Trophoblast cell (in vitro differentiated cells and primary cell): Measurements from ENCODE around the gene CACNA1C.

Experiments used
- DNase-seq, 2 donors: peaks; one replicate each; pipeline ENCODE4 v3.0.0-alpha.2; 2016
- H2AFZ ChIP-seq: 2 replicates; pipeline ENCODE4 v1.6.1; 2013; ENCODE audit warnings: low read length, moderate library complexity, mild to moderate bottlenecking; ENCODE audit not compliant: insufficient read depth, poor library complexity
- H2AK5ac ChIP-seq: 2 replicates; pipeline ENCODE4 v1.6.1; 2013; ENCODE audit warnings: mild to moderate bottlenecking, low read length
- H2BK120ac ChIP-seq: 2 replicates; pipeline ENCODE4 v1.6.1; 2013; ENCODE audit warnings: low read length, mild to moderate bottlenecking, moderate library complexity; ENCODE audit not compliant: insufficient read depth, poor library complexity
- H2BK12ac ChIP-seq: 2 replicates; pipeline ENCODE4 v1.6.1; 2013; ENCODE audit warnings: mild to moderate bottlenecking, low read length, moderate library complexity
- H2BK5ac ChIP-seq: 2 replicates; pipeline ENCODE4 v1.6.1; 2013; ENCODE audit warnings: low read length, low read depth, moderate library complexity, mild to moderate bottlenecking; ENCODE audit not compliant: poor library complexity
- H3K14ac ChIP-seq: 2 replicates; pipeline ENCODE4 v1.6.1; 2013; ENCODE audit warnings: mild to moderate bottlenecking, low read length
- H3K18ac ChIP-seq: 2 replicates; pipeline ENCODE4 v1.6.1; 2013; ENCODE audit warnings: mild to moderate bottlenecking, low read length
- H3K23ac ChIP-seq: 2 replicates; pipeline ENCODE4 v1.6.1; 2013; ENCODE audit warnings: low read length
- H3K27ac ChIP-seq: 2 replicates; pipeline ENCODE4 v1.5.1; 2013; ENCODE audit warnings: low read depth, mild to moderate bottlenecking, inconsistent platforms, low read length, moderate library complexity
- H3K27me3 ChIP-seq: 2 replicates; pipeline ENCODE4 v1.6.1; 2013; ENCODE audit warnings: inconsistent platforms, mild to moderate bottlenecking, low read length, moderate library complexity; ENCODE audit not compliant: insufficient read depth
- H3K36me3 ChIP-seq, 2 experiments: 1 replicate in 1 of 2; 2 replicates in 1 of 2; pipeline ENCODE4 v1.6.1; 2013; ENCODE audit warnings: low read length in 2 of 2, mild to moderate bottlenecking in 2 of 2, moderate library complexity in 1 of 2; ENCODE audit not compliant: insufficient read depth in 2 of 2, control insufficient read depth in 1 of 2
- H3K4ac ChIP-seq: 2 replicates; pipeline ENCODE4 v1.6.1; 2013; ENCODE audit warnings: low read depth, mild to moderate bottlenecking, low read length, moderate library complexity
- H3K4me1 ChIP-seq, 2 experiments: 1 replicate in 1 of 2; 2 replicates in 1 of 2; pipeline ENCODE4 v1.6.1; 2013; ENCODE audit warnings: low read length in 2 of 2, mild to moderate bottlenecking in 2 of 2, moderate library complexity in 1 of 2; ENCODE audit not compliant: insufficient read depth in 2 of 2, control insufficient read depth in 1 of 2
- H3K4me2 ChIP-seq: 2 replicates; pipeline ENCODE4 v1.6.1; 2013; ENCODE audit warnings: inconsistent platforms, mild to moderate bottlenecking, low read length, moderate library complexity
- H3K4me3 ChIP-seq: 2 replicates; pipeline ENCODE4 v1.5.1; 2013; ENCODE audit warnings: mild to moderate bottlenecking, low read depth, low read length, inconsistent platforms
- H3K79me1 ChIP-seq: one replicate; pipeline ENCODE4 v1.6.1; 2013; ENCODE audit warnings: low read length
- H3K79me2 ChIP-seq: 2 replicates; pipeline ENCODE4 v1.6.1; 2013; ENCODE audit warnings: low read length, mild to moderate bottlenecking; ENCODE audit not compliant: control insufficient read depth, insufficient read depth, poor library complexity
- H3K9ac ChIP-seq: 2 replicates; pipeline ENCODE4 v1.6.1; 2013; ENCODE audit warnings: mild to moderate bottlenecking, low read length
- H3K9me3 ChIP-seq: 2 replicates; pipeline ENCODE4 v1.6.1; 2013; ENCODE audit warnings: low read depth, mild to moderate bottlenecking, control low read depth, inconsistent platforms, low read length; ENCODE audit not compliant: insufficient read depth
- H4K12ac ChIP-seq: 2 replicates; pipeline ENCODE4 v1.6.1; 2013; ENCODE audit warnings: low read depth, mild to moderate bottlenecking, low read length, moderate library complexity
- H4K8ac ChIP-seq: 2 replicates; pipeline ENCODE4 v1.6.1; 2013; ENCODE audit warnings: low read depth, mild to moderate bottlenecking, low read length, moderate library complexity
- H4K91ac ChIP-seq: one replicate; pipeline ENCODE4 v1.6.1; 2013; ENCODE audit warnings: low read depth, mild to moderate bottlenecking, low read length, moderate library complexity
- WGBS: extraction: QIAGEN DNeasy Blood & Tissue Kit; methylation state at CpG from one replicate; pipeline ENCODE4 v1.1.7; 2013; ENCODE audit warnings: missing lambda C conversion rate; ENCODE audit not compliant: insufficient read length, insufficient coverage; ENCODE audit errors: extremely low coverage; 5-methylcytosine and 5-hydroxymethylcytosine counted together

The CACNA1C gene

GRCh38 chr12:2233034-2233433 lies 180.2 kb downstream of the CACNA1C start:
- H3K14ac ChIP-seq = no peak overlapping the region
- no peak overlapping the region for H4K12ac ChIP-seq
- H3K27ac ChIP-seq = no peak overlapping the region
- no peaks in the 10 kb centered on the region for H3K79me1 ChIP-seq
- H4K8ac ChIP-seq = no peak overlapping the region
- H3K9me3 ChIP-seq = peaks cover 1% of the 10 kb centered on the region
- no peaks in the 10 kb centered on the region for H3K79me2 ChIP-seq
- H3K36me3 ChIP-seq = no peaks in the 10 kb centered on the region
- no peak overlapping the region for H4K91ac ChIP-seq
- no peak overlapping the region for H3K4ac ChIP-seq
- no peak overlapping the region for H2AK5ac ChIP-seq
- no peak overlapping the region for H3K9ac ChIP-seq
- H3K4me3 ChIP-seq = no peak overlapping the region
- H3K27me3 ChIP-seq = no peaks in the 10 kb centered on the region
- H2AFZ ChIP-seq = no peak overlapping the region
- H3K4me2 ChIP-seq = no peak overlapping the region
- H2BK5ac ChIP-seq = no peak overlapping the region
- H3K4me1 ChIP-seq = no peaks in the 10 kb centered on the region
- no peak overlapping the region for H2BK12ac ChIP-seq
- no peak overlapping the region for H3K23ac ChIP-seq
- no CpG with 5 or more reads among the region's 3 CpGs for WGBS
- no peak overlapping the region for H2BK120ac ChIP-seq
- no peak for DNase-seq
- H3K18ac ChIP-seq = no peak overlapping the region

DNA sequence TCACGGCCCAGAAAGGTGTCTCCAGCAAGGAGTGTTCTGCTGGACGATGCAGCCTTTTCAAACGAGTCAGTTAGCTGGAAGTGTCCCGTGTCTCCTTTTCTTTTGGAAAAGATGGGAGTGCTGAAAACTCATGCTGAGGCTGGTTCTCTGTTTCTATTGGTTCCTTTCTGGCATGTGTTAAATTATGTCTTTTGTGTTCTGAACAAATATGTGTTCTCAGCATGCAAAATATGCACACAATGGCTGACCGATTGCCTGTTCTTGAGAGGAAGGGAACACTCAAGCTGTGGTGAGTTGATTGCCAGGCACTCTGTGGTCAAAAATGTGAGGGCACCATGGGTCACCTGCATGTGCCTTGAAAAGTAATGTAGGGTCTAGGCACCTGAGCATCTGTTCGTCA lies 181.3 kb downstream of the CACNA1C start:
- no peak overlapping the region for H3K9ac ChIP-seq
- no peaks in the 10 kb centered on the region for H3K9me3 ChIP-seq
- no peaks in the 10 kb centered on the region for H3K27me3 ChIP-seq
- no peak overlapping the region for H2AK5ac ChIP-seq
- H2AFZ ChIP-seq = no peak overlapping the region
- H3K4me3 ChIP-seq = no peak overlapping the region
- no peak overlapping the region for H4K8ac ChIP-seq
- no peak overlapping the region for H3K4me2 ChIP-seq
- H3K18ac ChIP-seq = no peak overlapping the region
- H3K4me1 ChIP-seq = no peaks in the 10 kb centered on the region
- no peak overlapping the region for H3K27ac ChIP-seq
- H4K91ac ChIP-seq = no peak overlapping the region
- DNase-seq = no peak
- no peak overlapping the region for H3K4ac ChIP-seq
- no peaks in the 10 kb centered on the region for H3K79me1 ChIP-seq
- H3K23ac ChIP-seq = no peak overlapping the region
- H3K14ac ChIP-seq = no peak overlapping the region
- no CpG with 5 or more reads among the region's 6 CpGs for WGBS
- H2BK5ac ChIP-seq = no peak overlapping the region
- no peak overlapping the region for H4K12ac ChIP-seq
- H3K36me3 ChIP-seq = no peaks in the 10 kb centered on the region
- H2BK120ac ChIP-seq = no peak overlapping the region
- no peaks in the 10 kb centered on the region for H3K79me2 ChIP-seq
- H2BK12ac ChIP-seq = no peak overlapping the region

DNA sequence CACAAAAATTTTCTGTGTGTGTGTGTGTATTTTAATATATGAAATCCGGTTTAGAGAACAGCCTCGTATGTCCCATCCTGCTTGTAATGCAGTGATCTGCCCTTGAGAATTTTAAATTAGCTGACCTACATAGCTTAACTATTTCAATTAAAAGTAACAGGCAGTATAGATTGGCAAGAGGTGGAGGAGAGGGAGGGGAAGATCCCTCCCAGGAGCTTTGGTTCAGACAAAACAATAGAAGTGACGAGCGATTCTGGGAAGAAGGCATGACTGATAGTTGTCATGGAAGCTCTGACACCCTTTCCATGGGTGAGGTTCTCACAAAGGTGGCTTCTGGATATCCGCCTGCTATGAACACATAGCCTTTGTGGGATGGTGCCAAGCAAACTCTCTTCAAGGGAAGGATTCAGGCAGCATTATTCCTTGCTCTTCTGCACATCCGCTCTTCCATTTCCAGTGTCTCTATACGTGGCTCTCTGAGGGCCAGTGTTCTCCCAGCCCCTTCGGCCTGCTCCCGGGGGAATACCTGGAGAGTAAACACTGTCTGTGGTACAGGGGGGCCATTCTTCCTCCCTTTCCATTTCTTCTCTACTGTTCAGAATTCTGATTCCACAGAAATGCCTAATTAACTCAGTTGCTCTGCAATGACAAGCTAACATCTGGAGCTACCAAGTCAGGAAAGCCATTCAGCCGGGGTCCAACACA lies 182.0 kb downstream of the CACNA1C start:
- no peak overlapping the region for H3K27ac ChIP-seq
- H2BK12ac ChIP-seq = no peak overlapping the region
- no peaks in the 10 kb centered on the region for H3K79me2 ChIP-seq
- no peaks in the 10 kb centered on the region for H3K4me1 ChIP-seq
- H3K4me2 ChIP-seq = no peak overlapping the region
- H3K9ac ChIP-seq = no peak overlapping the region
- H3K4ac ChIP-seq = no peak overlapping the region
- H3K9me3 ChIP-seq = no peaks in the 10 kb centered on the region
- no peak overlapping the region for H2BK120ac ChIP-seq
- no peaks in the 10 kb centered on the region for H3K79me1 ChIP-seq
- H3K36me3 ChIP-seq = no peaks in the 10 kb centered on the region
- H3K4me3 ChIP-seq = no peak overlapping the region
- H3K18ac ChIP-seq = no peak overlapping the region
- no peak overlapping the region for H3K23ac ChIP-seq
- DNase-seq = no peak
- no peak overlapping the region for H3K14ac ChIP-seq
- H4K8ac ChIP-seq = no peak overlapping the region
- H3K27me3 ChIP-seq = no peaks in the 10 kb centered on the region
- H4K91ac ChIP-seq = no peak overlapping the region
- H2AK5ac ChIP-seq = no peak overlapping the region
- no CpG with 5 or more reads among the region's 10 CpGs for WGBS
- H2AFZ ChIP-seq = no peak overlapping the region
- no peak overlapping the region for H2BK5ac ChIP-seq
- H4K12ac ChIP-seq = no peak overlapping the region

DNA sequence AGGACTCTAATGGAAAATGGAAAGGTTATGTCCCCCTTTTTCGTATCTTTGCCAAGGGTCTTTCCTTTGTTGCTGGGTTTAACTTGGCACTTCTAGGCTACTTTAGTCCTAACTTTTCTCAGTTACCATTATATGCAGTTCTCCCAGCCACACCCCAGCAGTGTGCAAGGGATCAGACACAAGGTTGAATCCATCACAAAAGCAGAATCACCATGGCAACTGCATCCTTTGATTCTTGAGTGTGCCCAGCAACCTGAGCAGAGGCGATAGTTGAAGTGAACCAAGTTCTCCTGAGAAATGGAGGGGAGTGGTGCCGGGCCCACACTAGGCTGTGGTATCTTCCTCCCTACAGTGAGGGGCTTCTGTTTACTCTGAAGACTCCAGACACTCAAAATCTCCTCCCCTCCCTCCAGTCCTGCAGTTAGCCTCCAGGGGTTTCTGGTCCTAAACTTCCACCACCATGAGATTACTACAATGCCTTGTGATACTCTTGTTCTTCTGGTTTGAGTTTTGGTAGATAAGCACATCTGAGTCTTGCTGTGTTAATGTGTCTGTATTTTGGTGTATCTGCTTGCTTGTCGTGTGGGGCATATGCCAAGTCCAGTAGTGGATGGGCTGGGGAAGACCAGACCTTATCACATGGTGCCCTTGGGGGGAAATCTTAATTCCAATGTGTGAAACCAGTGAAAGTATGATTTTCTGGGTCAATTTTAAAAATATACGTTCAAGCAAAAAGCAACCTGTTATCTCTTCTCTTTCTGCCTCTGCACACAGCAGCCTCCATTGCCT lies 183.9 kb downstream of the CACNA1C start:
- Histone ChIP-seq H3K79me2 (no peaks in the 10 kb centered on the region), H3K27me3 (no peaks in the 10 kb centered on the region), H3K4me1 (no peaks in the 10 kb centered on the region), H2AFZ (no peak overlapping the region), H3K4ac (no peak overlapping the region), H3K14ac (no peak overlapping the region), H3K9ac (no peak overlapping the region), H3K23ac (no peak overlapping the region), H3K18ac (no peak overlapping the region), H3K9me3 (no peaks in the 10 kb centered on the region), H3K79me1 (no peaks in the 10 kb centered on the region), H3K4me2 (no peak overlapping the region), H3K36me3 (no peaks in the 10 kb centered on the region), H2BK120ac (no peak overlapping the region), H3K27ac (no peak overlapping the region), H4K8ac (no peak overlapping the region), H4K12ac (no peak overlapping the region), H2BK12ac (no peak overlapping the region), H2AK5ac (no peak overlapping the region), H4K91ac (no peak overlapping the region), H3K4me3 (no peak overlapping the region), H2BK5ac (no peak overlapping the region)
- WGBS = no CpG with 5 or more reads among the region's 5 CpGs
- DNase-seq = no peak
